ENCODE measurements around the gene TBCEL.

The TBCEL gene

DNA sequence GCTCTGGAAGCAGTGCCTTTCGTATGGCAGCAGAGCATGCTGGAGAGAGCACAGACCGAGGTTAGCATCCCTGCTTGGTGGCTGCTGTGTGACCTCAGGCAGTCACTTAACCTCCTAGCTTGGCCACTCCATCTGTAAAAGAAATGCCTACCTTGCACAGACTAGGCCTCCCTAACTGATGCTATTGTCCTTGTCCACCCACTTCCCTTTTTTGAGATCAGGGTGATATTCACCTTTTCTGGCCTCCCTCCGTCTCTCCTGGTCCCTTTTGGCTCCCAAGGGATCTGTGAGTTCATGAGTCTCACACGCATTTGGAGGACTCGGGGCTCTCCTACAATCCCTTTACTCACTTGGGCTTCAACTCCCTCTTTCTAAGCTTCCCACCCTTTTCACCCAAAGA, 114.4 kb downstream of the TBCEL start:
- TF ChIP-seq, protein P1, sequence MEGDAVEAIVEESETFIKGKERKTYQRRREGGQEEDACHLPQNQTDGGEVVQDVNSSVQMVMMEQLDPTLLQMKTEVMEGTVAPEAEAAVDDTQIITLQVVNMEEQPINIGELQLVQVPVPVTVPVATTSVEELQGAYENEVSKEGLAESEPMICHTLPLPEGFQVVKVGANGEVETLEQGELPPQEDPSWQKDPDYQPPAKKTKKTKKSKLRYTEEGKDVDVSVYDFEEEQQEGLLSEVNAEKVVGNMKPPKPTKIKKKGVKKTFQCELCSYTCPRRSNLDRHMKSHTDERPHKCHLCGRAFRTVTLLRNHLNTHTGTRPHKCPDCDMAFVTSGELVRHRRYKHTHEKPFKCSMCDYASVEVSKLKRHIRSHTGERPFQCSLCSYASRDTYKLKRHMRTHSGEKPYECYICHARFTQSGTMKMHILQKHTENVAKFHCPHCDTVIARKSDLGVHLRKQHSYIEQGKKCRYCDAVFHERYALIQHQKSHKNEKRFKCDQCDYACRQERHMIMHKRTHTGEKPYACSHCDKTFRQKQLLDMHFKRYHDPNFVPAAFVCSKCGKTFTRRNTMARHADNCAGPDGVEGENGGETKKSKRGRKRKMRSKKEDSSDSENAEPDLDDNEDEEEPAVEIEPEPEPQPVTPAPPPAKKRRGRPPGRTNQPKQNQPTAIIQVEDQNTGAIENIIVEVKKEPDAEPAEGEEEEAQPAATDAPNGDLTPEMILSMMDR (IDR thresholded peaks at IDR 0.05; ENCODE audit: extremely low read depth, insufficient read depth, missing control alignments), result no peak
- in situ Hi-C loops (cut with MboI; ENCODE audit: low pct_unique_long_range_greater_than_20kb, low sequenced_read_pairs, unreplicated experiment), result no loop called here
- no peak for DNase-seq (ENCODE audit: low spot score)

DNA sequence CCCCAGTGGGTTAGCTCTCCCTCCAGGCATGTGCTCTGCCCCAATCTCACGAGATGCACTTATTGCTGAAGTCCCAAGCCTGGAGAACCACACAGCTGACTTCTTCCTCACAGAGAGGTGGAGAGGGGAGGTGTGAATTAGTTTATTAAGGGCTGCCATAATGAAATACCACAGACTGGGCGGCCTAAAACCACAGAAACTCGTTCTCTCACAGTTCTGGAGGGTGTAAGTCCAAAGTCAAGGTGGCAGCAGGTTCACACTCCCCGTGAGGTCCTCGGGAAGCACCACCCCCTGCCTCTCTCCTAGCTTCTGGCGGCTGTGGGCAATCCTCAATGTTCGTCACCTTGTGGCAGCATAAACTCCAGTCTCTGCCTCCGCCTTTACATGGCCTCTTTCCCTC, 116.5 kb downstream of the TBCEL start:
- DNase-seq (ENCODE audit: low spot score), result no peak
- TF ChIP-seq, protein P1 (IDR thresholded peaks at IDR 0.05; ENCODE audit: extremely low read depth, insufficient read depth, missing control alignments), result no peak
- in situ Hi-C loops (cut with MboI; ENCODE audit: low pct_unique_long_range_greater_than_20kb, low sequenced_read_pairs, unreplicated experiment), result no loop called here

Data from GM13977 (cell line).